SK-N-SH treated with all-trans-retinoic acid at 6 μM for 48 hours (cell line): ENCODE data around the gene CLDND2.

Experiments
- ARNTL ChIP-seq: fragments of 450-650 bp; formaldehyde crosslinking; IDR thresholded peaks from 2 replicates; pipeline ENCODE4 v1.5.0; 2020; ENCODE audit warnings: low read depth, mild to moderate bottlenecking, moderate library complexity, borderline replicate concordance
- CSDC2 ChIP-seq: fragments of 250-450 bp; sonication (Bioruptor Pico); IDR thresholded peaks from 2 replicates; pipeline ENCODE4 v1.5.0; 2020; ENCODE audit warnings: mild to moderate bottlenecking, moderate library complexity
- ESRRG ChIP-seq: fragments of 250-450 bp; sonication (Bioruptor Pico); IDR thresholded peaks from 2 replicates; pipeline ENCODE4 v1.6.1; 2021; ENCODE audit warnings: mild to moderate bottlenecking
- GLIS3 ChIP-seq: fragments of 250-450 bp; sonication (Bioruptor Pico); IDR thresholded peaks from 2 replicates; pipeline ENCODE4 v1.5.0; 2020; ENCODE audit warnings: mild to moderate bottlenecking, moderate library complexity
- ISL1 ChIP-seq: fragments of 250-450 bp; sonication (Bioruptor Pico); IDR thresholded peaks from 2 replicates; pipeline ENCODE4 v2.1.2; 2022; ENCODE audit warnings: mild to moderate bottlenecking, moderate library complexity
- SNAI2 ChIP-seq: fragments of 250-450 bp; sonication (Bioruptor Pico); IDR thresholded peaks from 2 replicates; pipeline ENCODE4 v1.5.0; 2020; ENCODE audit warnings: mild to moderate bottlenecking, moderate library complexity
- ZFP30 ChIP-seq: fragments of 450-650 bp; formaldehyde crosslinking; IDR thresholded peaks from 2 replicates; pipeline ENCODE4 v1.5.0; 2022; ENCODE audit warnings: mild to moderate bottlenecking, moderate library complexity
- TF ChIP-seq, protein P1 (sequence below): fragments of 250-450 bp; sonication (Bioruptor Pico); IDR thresholded peaks from 2 replicates; pipeline ENCODE4 v1.8.0; 2020; ENCODE audit warnings: mild to moderate bottlenecking, moderate library complexity, borderline replicate concordance

DNA sequence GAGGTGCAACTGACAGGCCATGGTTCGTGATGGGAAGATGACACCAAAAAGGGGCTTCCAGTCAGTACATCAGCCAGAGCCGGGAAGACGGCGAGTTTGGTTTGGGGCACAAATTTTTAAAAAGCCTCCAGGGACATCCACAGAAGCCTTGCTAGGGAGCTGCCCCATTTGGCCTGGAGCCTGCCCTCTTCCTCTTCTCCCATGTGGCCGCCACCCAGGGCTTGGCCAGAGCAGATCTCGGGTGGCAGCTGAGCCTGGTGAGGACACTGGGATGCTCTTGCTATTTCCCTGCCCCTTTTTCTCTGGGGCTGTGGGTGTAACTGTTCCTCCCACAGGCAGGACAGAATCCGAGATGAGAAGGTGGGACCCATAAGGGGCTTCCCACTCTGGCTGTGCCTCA lies 10.9 kb downstream of the CLDND2 start:
- TF ChIP-seq ZFP30 (CRISPR knock-in tag) (no peak), SNAI2 (CRISPR knock-in tag) (no peak), ESRRG (CRISPR knock-in tag) (no peak), ISL1 (CRISPR knock-in tag) (no peak), ARNTL (CRISPR knock-in tag) (no peak), CSDC2 (CRISPR knock-in tag) (no peak), GLIS3 (CRISPR knock-in tag) (no peak)
- TF ChIP-seq, protein P1, sequence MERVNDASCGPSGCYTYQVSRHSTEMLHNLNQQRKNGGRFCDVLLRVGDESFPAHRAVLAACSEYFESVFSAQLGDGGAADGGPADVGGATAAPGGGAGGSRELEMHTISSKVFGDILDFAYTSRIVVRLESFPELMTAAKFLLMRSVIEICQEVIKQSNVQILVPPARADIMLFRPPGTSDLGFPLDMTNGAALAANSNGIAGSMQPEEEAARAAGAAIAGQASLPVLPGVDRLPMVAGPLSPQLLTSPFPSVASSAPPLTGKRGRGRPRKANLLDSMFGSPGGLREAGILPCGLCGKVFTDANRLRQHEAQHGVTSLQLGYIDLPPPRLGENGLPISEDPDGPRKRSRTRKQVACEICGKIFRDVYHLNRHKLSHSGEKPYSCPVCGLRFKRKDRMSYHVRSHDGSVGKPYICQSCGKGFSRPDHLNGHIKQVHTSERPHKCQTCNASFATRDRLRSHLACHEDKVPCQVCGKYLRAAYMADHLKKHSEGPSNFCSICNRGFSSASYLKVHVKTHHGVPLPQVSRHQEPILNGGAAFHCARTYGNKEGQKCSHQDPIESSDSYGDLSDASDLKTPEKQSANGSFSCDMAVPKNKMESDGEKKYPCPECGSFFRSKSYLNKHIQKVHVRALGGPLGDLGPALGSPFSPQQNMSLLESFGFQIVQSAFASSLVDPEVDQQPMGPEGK: no peak
